Fibroblast of pulmonary artery (primary cell): ENCODE measurements around the gene AUTS2.

Source experiments
- DNase-seq: peaks from one replicate; pipeline ENCODE4 v3.0.0-alpha.2; 2010; ENCODE audit warnings: low read depth
- H3K4me3 ChIP-seq: replicated peaks from 2 replicates; pipeline ENCODE4 v1.5.1; 2011; ENCODE audit warnings: low read depth, mild to moderate bottlenecking, control low read depth, low read length, moderate library complexity
- TF ChIP-seq, protein P1 (sequence below): IDR thresholded peaks from 2 replicates; pipeline ENCODE4 v1.5.1; 2011; ENCODE audit warnings: mild to moderate bottlenecking, control low read depth, low read length, inconsistent platforms; ENCODE audit errors: missing control alignments

AUTS2 gene

DNA sequence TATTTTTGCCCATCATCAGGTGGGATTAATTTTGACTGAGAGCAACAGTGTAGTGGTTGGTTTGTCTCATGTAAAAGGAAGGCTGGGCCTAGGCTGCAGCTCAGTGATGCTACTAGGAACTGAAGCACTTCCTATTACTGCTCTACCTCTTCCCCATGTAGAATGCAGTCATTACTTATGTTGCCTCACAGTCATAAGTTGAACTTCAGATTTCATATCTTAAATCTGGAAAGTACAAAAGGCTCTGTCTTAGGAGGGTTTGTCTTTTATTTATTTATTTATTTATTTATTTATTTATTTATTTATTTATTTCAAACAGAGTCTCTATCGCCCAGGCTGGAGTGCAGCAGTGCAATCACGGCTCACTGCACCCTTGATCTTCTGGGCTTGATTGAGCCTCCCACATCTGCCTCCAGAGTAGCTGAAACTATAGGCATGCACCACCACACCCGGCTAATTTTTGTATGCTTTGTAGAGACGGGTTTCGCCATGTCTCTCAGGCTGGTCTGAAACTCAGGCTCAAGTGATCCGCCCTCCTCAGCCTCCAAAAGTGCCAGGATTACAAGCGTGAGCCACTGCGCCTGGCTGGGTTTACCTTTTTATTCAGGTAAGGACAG, 812.0 kb downstream of the AUTS2 start:
- H3K4me3 ChIP-seq: no peak overlapping the region
- TF ChIP-seq, protein P1, sequence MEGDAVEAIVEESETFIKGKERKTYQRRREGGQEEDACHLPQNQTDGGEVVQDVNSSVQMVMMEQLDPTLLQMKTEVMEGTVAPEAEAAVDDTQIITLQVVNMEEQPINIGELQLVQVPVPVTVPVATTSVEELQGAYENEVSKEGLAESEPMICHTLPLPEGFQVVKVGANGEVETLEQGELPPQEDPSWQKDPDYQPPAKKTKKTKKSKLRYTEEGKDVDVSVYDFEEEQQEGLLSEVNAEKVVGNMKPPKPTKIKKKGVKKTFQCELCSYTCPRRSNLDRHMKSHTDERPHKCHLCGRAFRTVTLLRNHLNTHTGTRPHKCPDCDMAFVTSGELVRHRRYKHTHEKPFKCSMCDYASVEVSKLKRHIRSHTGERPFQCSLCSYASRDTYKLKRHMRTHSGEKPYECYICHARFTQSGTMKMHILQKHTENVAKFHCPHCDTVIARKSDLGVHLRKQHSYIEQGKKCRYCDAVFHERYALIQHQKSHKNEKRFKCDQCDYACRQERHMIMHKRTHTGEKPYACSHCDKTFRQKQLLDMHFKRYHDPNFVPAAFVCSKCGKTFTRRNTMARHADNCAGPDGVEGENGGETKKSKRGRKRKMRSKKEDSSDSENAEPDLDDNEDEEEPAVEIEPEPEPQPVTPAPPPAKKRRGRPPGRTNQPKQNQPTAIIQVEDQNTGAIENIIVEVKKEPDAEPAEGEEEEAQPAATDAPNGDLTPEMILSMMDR: no peak
- no peak for DNase-seq

DNA sequence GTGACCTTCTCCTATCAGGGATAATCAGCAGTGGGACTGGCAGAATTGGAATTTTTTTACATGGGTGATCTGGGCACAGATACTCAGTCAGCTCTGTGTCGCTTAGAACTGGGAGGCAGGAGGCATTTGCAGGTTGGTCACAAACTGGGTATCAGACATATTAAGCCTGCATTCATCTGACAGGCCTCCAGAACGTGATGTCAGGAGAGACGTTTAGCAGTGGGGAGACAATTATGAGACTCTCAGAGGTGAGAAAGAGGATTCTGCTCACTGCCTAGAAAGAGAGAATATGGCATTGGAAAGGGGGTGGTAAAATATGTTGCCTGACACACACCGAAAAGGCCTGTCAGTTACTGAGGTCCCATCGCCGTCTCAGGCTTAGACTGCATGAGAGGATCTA, 816.1 kb downstream of the AUTS2 start:
- TF ChIP-seq, protein P1: no peak
- H3K4me3 ChIP-seq: no peak overlapping the region
- no peak for DNase-seq

DNA sequence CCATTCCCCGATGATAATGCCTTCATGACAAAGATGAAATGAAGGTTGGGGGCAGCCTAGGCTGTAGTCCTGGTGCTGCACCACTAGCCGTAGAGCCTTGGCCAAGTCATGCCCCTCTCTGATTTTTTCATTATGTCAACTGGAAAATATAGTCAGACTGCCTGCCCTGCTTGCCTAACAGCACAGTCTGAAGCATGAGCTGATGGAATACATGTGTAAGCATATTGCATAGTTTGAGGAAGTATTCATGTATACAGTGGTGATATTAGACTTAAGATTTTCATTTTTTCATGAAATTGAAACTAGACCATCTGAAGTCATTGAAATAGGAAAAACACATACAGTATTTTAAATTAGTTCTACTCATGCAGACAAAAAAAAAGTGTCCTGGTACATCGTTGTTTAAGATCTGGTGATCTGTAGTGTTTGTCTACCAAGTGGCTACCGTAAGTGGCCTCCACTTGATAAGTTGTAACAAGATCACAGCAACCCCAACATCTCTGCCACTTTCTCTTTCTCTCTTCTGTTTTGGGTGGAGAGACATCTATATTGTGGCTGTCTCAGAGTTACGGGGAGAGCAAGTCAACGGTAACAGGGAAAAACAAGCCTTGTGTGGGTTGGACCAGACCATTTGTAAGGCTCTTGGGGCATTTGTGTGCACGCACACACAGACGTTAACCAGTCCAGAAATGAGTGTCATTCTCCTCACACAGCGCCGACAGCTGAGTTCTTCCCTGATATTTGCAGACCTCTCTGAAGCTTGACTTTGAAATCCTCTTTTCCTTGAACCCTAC, 817.1 kb downstream of the AUTS2 start:
- TF ChIP-seq, protein P1: no peak

DNA sequence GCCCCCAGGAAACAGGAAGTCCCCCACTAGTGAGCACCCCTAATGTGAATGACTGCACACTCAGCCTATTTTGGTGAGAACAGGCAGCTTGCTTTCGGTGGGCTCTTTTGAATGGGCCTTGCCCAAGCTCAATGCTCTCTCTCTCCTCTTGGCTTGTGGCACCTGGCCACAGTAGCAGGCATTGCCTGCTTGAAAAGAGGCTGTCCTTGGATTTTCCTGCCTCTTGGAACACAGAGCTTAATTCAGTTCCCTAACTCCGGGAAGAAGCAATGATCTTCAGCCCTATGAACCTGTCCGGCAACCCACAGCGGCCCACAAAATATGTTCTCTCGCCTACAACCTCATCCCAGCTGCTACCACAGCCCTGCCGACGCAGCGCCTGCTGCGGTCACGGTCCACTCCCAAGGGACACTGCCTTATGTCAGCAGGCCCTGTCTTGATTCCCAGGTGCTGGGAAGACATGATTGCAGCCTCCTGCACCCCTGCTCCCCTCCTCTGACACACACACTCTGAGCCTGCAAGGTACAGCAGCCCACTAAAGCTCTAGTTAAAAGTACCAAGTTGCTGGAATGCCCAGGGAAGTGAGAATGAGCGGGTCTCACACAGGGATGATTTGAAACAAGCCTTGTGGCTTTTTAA, 818.2 kb downstream of the AUTS2 start:
- TF ChIP-seq, protein P1: no peak
- H3K4me3 ChIP-seq: no peak overlapping the region
- no peak for DNase-seq

More for the DNA sequence above, 817.1 kb downstream of the AUTS2 start:
- no peak overlapping the region for H3K4me3 ChIP-seq
- no peak for DNase-seq

DNA sequence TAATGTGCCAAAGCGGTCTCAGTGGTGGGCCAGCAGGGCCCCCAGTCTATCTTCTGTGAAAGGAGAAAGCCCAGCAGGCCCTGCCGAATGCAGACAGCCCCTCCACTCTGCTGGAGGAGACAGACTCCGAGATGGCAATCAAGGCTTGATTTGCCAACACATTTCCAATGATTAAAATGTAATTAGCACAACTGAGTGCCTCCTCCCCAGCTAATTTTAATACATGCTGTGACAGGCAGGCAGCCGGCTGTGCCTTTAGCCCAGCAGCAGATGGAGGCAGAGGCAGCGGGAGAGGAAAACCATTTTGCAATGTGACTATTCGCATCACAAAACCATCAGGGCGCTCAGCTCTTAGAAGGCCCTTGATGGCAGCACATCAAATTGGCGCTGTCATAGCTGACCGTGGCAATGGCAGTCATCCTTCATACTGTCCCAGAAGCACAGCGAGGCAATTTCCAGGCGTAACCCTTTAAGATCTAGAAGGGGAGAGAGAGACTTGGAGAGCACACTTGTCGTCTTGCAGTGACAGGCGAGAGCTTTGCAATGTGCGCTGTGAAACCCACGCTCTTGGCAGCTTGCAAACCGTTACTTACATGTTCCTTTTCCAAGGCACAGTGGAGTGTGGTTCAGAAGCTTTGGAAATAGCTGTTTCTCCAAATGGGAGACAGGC, 818.8 kb downstream of the AUTS2 start:
- no peak for DNase-seq
- H3K4me3 ChIP-seq: no peak overlapping the region
- TF ChIP-seq, protein P1: no peak

DNA sequence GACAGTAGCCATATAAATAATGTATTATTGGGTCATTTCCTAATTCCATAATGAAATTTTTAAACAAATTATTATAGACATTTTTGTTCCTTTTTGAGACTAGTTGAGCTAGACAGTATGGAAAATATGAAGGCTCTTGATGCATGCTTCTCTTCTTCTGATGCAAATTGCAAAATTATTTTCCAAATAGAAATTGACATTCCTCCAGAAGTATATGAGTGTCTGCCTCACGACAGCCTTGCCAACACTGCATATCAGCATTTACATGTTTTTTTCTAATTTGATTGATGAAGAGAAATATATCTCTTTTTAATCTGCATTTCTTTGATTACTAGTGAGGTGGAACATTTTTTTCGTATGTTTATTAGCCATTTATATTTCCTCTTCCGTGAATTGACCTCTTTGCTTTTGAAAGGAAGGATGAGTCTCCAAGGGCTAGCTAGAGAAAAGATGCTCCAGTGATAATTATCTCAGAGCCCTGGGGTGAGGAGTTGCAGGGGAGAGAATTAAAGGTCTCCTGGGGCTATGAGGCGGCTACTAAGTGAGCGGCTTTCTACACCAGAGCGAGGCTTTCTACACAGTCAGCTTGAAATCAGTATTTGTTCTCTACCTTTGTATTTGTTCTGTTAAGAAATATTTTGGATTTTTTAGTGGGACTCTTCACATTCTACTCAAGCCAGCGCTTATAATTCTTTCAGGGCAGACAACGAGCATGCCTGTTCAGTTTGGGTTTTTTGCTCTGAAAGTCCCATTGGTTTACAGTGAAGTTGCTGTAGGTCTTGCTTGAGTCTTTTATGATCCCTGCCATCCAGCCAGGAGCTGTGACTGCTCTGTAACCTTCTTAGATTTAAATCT, 821.5 kb downstream of the AUTS2 start:
- TF ChIP-seq, protein P1: no peak
- DNase-seq: no peak
- no peak overlapping the region for H3K4me3 ChIP-seq
